GM13977 (cell line): ENCODE data around the gene ACO2.

Experiments used
- DNase-seq: peaks from one replicate; pipeline ENCODE4 v3.0.0; 2012; ENCODE audit warnings: low spot score
- in situ Hi-C: fragments of 300-500 bp; cut with MboI; formaldehyde crosslinking; loops from one replicate; pipeline ENCODE4 v1.12.0; 2022; ENCODE audit warnings: low sequenced_read_pairs, low pct_unique_long_range_greater_than_20kb, mixed read lengths, inconsistent platforms; ENCODE audit not compliant: unreplicated experiment
- TF ChIP-seq, protein P1 (sequence below): IDR thresholded peaks from 2 replicates; pipeline ENCODE4 v1.5.1; 2012; ENCODE audit warnings: mild to moderate bottlenecking, control low read depth; ENCODE audit not compliant: insufficient read depth; ENCODE audit errors: extremely low read depth, missing control alignments

ACO2 gene

DNA sequence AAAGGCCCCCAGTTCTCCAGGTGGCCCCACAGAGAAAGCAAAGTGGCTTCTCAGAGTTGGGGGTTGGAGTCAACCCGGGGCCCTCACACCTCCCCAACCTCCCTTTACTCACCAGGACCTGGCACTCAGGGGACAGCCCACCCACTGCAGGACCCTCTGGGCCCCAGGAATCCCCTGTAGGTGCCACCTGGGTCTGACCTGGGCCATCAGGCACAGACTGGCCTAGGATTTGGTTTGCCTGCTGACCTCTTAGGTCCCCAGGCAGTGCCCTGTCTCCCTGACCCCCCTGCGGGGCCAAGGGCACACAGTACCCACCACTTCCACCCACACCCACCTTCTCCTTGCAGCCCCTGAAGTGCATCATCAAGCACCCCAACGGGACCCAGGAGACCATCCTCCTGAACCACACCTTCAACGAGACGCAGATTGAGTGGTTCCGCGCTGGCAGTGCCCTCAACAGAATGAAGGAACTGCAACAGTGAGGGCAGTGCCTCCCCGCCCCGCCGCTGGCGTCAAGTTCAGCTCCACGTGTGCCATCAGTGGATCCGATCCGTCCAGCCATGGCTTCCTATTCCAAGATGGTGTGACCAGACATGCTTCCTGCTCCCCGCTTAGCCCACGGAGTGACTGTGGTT lies 59.3 kb downstream of the ACO2 start:
- in situ Hi-C loops: no loop called here
- no peak for DNase-seq
- TF ChIP-seq, protein P1, sequence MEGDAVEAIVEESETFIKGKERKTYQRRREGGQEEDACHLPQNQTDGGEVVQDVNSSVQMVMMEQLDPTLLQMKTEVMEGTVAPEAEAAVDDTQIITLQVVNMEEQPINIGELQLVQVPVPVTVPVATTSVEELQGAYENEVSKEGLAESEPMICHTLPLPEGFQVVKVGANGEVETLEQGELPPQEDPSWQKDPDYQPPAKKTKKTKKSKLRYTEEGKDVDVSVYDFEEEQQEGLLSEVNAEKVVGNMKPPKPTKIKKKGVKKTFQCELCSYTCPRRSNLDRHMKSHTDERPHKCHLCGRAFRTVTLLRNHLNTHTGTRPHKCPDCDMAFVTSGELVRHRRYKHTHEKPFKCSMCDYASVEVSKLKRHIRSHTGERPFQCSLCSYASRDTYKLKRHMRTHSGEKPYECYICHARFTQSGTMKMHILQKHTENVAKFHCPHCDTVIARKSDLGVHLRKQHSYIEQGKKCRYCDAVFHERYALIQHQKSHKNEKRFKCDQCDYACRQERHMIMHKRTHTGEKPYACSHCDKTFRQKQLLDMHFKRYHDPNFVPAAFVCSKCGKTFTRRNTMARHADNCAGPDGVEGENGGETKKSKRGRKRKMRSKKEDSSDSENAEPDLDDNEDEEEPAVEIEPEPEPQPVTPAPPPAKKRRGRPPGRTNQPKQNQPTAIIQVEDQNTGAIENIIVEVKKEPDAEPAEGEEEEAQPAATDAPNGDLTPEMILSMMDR: no peak

DNA sequence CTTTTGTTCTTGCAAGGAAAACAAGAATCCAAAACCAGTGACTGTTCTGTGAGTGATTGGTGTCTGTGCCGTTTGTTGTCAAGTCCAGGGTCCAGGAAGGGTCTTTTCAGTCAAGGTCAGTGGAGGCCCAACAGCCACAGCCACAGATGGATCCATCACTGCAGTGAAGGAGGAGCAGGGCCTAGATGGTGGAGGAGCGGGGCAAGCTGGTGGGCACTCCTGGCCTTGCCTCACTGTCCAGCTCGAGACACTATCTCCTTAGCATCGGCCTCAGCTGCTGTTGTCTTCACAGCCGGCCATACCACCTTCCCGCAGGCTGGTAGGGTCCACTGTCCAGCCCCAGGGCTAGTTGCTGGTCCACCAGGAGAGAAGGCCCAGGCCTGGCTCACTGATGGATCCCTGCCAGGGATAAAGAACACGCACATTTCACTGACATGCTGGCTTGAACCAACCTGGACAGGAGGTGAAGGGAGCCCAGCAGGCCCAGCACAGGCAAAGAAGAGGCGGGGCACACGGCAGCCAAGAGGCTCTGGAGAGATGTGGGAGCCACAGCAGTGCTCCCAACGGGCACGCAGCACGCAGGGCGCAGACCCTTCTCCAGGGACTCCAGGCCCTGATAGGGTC lies 60.1 kb downstream of the ACO2 start:
- TF ChIP-seq, protein P1: no peak
- DNase-seq: no peak
- in situ Hi-C loops: no loop called here

DNA sequence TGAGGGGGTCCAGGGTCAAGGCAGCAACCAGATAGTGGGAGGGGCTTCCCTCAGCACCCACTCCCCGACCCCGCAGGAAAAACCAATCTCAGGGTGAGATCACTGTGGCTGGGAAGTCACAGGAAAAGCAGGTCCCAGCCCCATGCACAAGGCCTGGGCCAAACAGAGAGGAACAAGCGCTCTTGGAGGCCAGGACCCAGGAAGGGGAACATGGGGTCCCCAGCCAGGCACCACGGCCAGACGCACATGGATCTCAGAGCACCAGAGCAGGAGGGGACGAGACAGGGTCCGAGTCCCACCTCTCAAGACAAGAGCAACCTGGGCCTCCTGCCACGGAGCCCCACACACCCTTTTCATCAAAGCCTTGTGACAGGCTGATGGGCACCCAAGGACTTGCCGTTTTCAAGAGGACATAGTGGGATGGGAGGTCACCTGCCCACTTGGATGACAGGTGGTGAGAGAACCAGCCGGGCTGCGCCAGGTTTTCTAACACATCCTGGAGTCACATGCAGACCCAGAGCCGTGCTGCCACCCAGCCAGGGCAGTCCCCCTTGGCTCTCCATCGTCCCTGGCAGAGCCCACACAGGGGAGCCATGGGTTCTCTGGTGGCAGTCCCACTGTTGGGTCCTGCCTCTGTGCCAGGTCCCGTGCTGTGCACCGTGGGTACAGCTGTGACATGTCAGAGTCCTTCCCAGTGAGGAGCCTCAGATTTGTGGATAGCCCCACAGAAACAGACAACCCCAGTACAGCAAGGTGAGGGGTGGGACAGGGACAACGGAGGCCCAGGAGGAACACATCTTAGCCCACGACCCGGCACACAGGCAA lies 62.2 kb downstream of the ACO2 start:
- TF ChIP-seq, protein P1: no peak
- DNase-seq: no peak
- in situ Hi-C loops: no loop called here

DNA sequence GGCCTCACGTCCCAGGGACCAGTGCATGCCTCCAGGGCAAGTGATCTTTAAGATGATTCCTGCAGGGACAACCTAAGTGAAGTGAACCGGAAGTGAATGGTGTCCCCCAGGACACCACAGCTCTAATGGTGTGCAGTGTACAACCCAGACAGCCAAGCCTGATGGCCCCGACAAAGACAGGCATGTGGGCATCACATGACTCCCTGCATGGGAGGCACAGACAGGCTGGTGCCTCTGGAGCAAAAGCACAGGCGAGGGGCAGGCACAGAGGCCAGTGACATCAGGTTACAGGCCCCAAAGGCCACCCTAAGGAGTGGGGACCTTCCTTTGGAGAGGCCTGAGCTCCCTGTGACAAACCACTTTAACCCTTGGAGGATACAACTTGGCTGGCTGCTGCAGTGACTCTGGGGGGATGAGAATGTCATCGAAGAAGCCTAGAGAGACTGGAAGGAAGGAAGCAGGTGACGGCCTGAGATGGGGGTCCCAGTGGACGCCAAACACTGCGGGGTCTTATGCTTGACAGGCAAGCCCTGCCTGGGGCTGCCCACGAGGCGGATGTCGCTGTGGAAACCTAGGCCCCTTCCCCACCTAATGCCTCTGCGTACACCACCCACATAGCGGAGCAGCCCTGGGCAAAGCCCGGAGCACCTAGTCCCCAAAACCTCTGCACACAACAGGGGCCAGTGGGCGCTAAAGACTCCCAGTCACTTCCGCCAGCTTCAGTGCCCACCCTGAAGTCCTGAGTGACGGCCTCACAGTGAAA lies 63.0 kb downstream of the ACO2 start:
- in situ Hi-C loops: no loop called here
- TF ChIP-seq, protein P1: no peak
- DNase-seq: no peak

DNA sequence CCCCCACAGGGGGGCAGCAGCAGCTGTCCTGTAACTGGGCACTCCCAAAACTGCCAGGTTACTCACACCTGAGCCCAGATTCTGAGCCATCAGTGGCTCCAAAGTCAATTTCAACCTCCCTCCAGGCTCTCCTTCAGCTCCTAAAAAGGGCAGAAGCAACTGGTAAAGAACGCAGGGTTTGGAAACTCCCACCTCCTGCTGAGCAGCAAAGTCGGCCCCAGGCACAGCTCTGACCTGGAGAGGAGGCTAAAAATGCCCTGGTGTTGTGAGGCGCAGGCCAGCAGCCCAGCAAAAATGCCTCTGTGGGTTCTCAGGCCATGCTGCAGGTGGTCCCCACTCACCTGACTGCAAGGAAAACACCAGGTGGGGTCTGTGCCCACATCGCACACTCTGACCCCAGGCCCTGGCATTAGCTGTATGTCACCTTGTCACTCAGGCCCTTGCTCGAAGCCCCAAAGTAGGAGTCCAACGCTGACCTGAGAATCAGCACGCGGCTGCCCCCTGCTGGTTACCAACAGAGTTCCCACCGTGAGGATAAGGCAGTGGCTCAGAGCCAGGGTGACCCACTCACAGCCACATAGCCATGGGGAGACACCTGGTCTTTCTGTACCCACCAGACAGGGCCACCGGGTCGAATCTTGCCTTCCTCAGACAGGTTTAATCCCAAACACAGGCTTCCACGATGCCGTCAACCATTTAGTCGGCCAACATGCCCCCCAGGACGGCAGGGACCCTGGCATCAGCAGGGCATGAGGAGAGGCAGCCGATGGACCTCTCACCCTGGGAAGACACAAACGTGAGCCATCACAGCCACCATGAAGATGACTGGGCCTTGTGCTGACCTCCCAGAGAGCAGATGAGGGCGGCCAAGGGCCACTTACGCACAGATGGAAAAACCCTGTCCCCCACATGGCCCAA lies 64.2 kb downstream of the ACO2 start:
- TF ChIP-seq, protein P1: peak; percentile 84
- peak; percentile 81 for DNase-seq
- in situ Hi-C loops: no loop called here

DNA sequence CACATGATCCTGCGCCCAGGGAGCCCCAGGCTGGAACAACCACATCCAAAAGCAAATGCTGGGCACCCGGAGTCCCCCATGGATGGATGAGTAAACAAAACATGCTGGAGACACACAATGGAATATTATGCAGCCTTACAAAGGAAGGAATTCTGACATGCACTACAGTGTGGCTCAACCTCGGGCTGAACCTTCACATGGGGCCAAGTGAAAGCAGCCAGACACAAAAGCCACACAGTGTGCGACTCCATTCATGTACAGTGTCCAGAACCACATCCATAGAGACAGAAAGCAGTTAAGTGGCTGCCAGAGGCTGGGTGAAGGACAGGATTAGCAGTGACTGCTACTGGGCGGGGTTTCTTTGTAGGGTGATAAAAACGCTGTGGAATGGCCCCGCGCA lies 65.3 kb downstream of the ACO2 start:
- in situ Hi-C loops: no loop called here
- DNase-seq: no peak
- TF ChIP-seq, protein P1: no peak
